ENCODE results near the gene SAMM50.

SAMM50 gene

GRCh38 chr22:43988960-43989359 lies 33.7 kb downstream of the SAMM50 start:
- TF ChIP-seq CTCF (IDR thresholded peaks at IDR 0.05) (no peak), ZFX (IDR thresholded peaks at IDR 0.05; ENCODE audit: borderline replicate concordance) (no peak)

GRCh38 chr22:43990044-43990443 lies 34.8 kb downstream of the SAMM50 start:
- no peak for TF ChIP-seq CTCF (IDR thresholded peaks at IDR 0.05)
- TF ChIP-seq ZFX (IDR thresholded peaks at IDR 0.05; ENCODE audit: borderline replicate concordance), result no peak
- H3K27ac ChIP-seq, result no peak overlapping the region

More at GRCh38 chr22:43988960-43989359, 33.7 kb downstream of the SAMM50 start:
- no peak overlapping the region for H3K27ac ChIP-seq

GRCh38 chr22:43991316-43992020 lies 36.2 kb downstream of the SAMM50 start:
- H3K27ac ChIP-seq, result no peak overlapping the region
- TF ChIP-seq CTCF (IDR thresholded peaks at IDR 0.05), result no peak
- TF ChIP-seq ZFX (IDR thresholded peaks at IDR 0.05; ENCODE audit: borderline replicate concordance), result no peak

DNA sequence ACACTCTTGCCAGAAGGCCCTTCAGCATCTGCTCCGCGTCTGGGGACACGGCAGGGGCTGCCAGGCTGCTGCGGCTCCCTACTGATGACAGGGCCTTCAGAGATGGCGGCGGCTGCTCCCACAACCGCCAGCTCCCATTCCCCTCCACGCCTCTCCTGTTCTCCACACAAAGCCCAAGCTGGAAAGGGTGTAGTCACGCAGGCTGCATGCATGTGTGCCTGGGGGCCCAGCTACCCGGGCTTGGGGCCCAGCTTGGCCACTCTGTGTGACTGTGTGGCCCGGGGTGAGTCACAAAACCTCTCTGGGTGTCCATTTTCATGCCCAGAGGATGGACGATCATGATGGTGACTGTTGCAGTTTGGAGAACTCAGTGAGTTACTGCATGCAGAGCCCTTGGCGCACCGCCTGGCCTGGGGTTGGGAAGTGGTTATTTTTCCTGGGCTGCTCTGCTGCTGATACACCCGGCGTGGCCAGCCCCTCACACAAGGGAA lies 37.1 kb downstream of the SAMM50 start:
- TF ChIP-seq CTCF (IDR thresholded peaks at IDR 0.05), result no peak
- no peak for TF ChIP-seq ZFX (IDR thresholded peaks at IDR 0.05; ENCODE audit: borderline replicate concordance)
- H3K27ac ChIP-seq, result no peak overlapping the region

DNA sequence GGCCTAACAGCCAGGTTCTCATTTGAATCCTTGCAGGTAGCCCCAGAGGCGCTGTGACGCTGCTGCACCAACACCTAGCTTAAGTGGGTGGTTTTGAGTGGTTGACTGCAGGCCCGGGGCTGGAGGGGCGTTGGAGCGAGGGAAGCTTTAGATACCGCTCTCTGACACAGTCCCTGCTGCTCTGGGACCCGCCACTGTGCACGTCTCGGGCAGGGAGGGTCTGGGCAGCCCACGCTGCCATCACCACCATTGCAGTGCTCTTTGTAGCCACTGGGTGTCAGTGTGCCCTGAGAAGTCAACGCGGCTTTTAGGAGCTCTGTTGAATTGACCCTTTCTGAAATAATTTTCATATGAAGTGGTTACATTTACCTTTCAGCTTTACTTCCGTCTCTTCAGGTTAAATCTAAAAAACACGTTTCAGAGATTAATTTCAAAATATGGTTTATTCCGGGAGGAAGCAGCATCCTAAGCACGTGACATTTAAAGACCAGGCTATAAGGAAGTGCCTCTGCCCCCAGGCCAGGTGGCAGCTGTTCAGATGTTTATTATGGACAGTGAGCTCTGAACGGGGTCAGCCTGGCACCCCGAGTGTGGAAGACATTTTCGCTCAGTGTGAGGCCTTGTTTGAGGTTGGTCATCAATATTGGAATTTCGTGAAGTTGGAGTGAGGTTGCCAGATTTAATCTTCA lies 38.0 kb downstream of the SAMM50 start:
- TF ChIP-seq ZFX (IDR thresholded peaks at IDR 0.05; ENCODE audit: borderline replicate concordance) (no peak), CTCF (IDR thresholded peaks at IDR 0.05) (peak; percentile 90)
- H3K27ac ChIP-seq, result no peak overlapping the region

- TF ChIP-seq ZFX (IDR thresholded peaks at IDR 0.05; ENCODE audit: borderline replicate concordance) (no peak), CTCF (IDR thresholded peaks at IDR 0.05) (no peak)
- no peak overlapping the region for H3K27ac ChIP-seq
Observed at GRCh38 chr22:43994006-43994405, 38.8 kb downstream of the SAMM50 start.

DNA sequence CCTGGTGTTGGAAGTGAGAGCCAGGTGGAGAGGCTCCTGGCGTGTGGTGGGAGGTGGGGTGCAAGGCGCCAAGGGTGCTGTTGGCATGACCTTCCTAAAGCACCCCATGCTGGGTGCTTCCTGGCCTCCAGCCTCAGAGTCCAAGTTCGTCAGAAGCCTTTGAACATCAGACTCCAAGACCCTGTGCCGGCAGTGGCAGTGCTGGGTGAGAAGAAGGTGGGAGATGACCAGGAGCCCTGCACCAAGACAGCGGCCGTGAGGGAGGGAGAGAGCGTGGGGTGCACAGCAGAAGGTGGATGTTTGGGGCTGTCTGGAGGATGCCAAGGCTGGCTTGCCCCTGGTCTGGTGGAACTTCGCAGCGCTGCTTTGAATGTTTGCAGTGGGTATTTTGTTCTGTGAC lies 39.2 kb downstream of the SAMM50 start:
- TF ChIP-seq CTCF (IDR thresholded peaks at IDR 0.05) (no peak), ZFX (IDR thresholded peaks at IDR 0.05; ENCODE audit: borderline replicate concordance) (no peak)
- H3K27ac ChIP-seq, result no peak overlapping the region

Data from 22Rv1 (cell line).